HEK293 (cell line): Measurements from ENCODE around the gene PTBP2.

Experiments used
- CTCF ChIA-PET: fragments of 350-600 bp; formaldehyde crosslinking; extraction: SDS; loops from one replicate; lab custom pipeline; 2021; ENCODE audit warnings: antibody characterized with exemption; lab: Yijun Ruan, JAX
- POLR2A ChIA-PET: fragments of 300-600 bp; formaldehyde crosslinking; extraction: SDS; loops from one replicate; lab custom pipeline; 2020; ENCODE audit warnings: antibody characterized with exemption, inconsistent platforms; lab: Yijun Ruan, JAX
- H3K27ac ChIP-seq: fragments of 200-500 bp; sonication (Bioruptor generic); 2 replicates; pipeline ENCODE4 v1.5.1; 2014; ENCODE audit warnings: low read depth, low read length, control low read depth, inconsistent platforms; ENCODE audit errors: extremely low read depth
- H3K36me3 ChIP-seq, 2 experiments: fragments of 200-500 bp in 1 of 2; sonication (Bioruptor generic) in 1 of 2; 1 replicate in 1 of 2; 2 replicates in 1 of 2; pipeline ENCODE4 v1.5.1; 2014 to 2017; ENCODE audit warnings: inconsistent platforms in 2 of 2, low read length in 2 of 2; ENCODE audit not compliant: control insufficient read depth in 2 of 2, insufficient read depth in 1 of 2
- H3K4me1 ChIP-seq: fragments of 200-500 bp; sonication (Bioruptor generic); 2 replicates; pipeline ENCODE4 v1.5.1; 2014; ENCODE audit warnings: mild to moderate bottlenecking, low read length, inconsistent platforms; ENCODE audit not compliant: control insufficient read depth, insufficient read depth
- H3K4me3 ChIP-seq: 2 replicates; pipeline ENCODE4 v1.5.1; 2011; ENCODE audit warnings: low read depth, mild to moderate bottlenecking, control low read depth, low read length, moderate library complexity
- H3K9me3 ChIP-seq: fragments of 200-500 bp; sonication (Bioruptor generic); 2 replicates; pipeline ENCODE4 v1.5.1; 2014; ENCODE audit warnings: low read depth, low read length, inconsistent platforms; ENCODE audit not compliant: control insufficient read depth, insufficient read depth
- BCL11A ChIP-seq: fragments of 450-650 bp; formaldehyde crosslinking; IDR thresholded peaks from 2 replicates; pipeline ENCODE4 v1.5.1; 2016; ENCODE audit warnings: low read depth, missing biosample characterization, missing genetic modification characterization
- EGR2 ChIP-seq: fragments of 450-650 bp; formaldehyde crosslinking; IDR thresholded peaks from 2 replicates; pipeline ENCODE4 v1.5.1; 2016; ENCODE audit warnings: low read depth, missing biosample characterization, missing genetic modification characterization
- FEZF1 ChIP-seq: fragments of 450-650 bp; formaldehyde crosslinking; IDR thresholded peaks from 2 replicates; pipeline ENCODE4 v1.5.1; 2016; ENCODE audit warnings: missing biosample characterization, missing genetic modification characterization
- GLIS2 ChIP-seq: fragments of 450-650 bp; formaldehyde crosslinking; IDR thresholded peaks from 2 replicates; pipeline ENCODE4 v1.5.1; 2016; ENCODE audit warnings: missing biosample characterization, missing genetic modification characterization
- KLF1 ChIP-seq: fragments of 450-650 bp; formaldehyde crosslinking; IDR thresholded peaks from 2 replicates; pipeline ENCODE4 v1.5.1; 2016; ENCODE audit warnings: missing biosample characterization, missing genetic modification characterization
- KLF9 ChIP-seq: fragments of 450-650 bp; formaldehyde crosslinking; IDR thresholded peaks from 2 replicates; pipeline ENCODE4 v1.5.1; 2016; ENCODE audit warnings: missing biosample characterization, missing genetic modification characterization, low read depth
- SP2 ChIP-seq: fragments of 450-650 bp; formaldehyde crosslinking; IDR thresholded peaks from 2 replicates; pipeline ENCODE4 v1.5.1; 2016; ENCODE audit warnings: missing biosample characterization, missing genetic modification characterization
- ZBTB20 ChIP-seq: fragments of 450-650 bp; formaldehyde crosslinking; IDR thresholded peaks from 2 replicates; pipeline ENCODE4 v1.5.1; 2016; ENCODE audit warnings: missing biosample characterization, missing genetic modification characterization
- ZBTB48 ChIP-seq: fragments of 450-650 bp; formaldehyde crosslinking; IDR thresholded peaks from 2 replicates; pipeline ENCODE4 v1.5.1; 2016; ENCODE audit warnings: missing biosample characterization, missing genetic modification characterization
- ZEB2 ChIP-seq: fragments of 450-650 bp; formaldehyde crosslinking; IDR thresholded peaks from 2 replicates; pipeline ENCODE4 v1.5.1; 2016; ENCODE audit warnings: missing biosample characterization, missing genetic modification characterization
- ZFHX2 ChIP-seq: fragments of 450-650 bp; formaldehyde crosslinking; conservative IDR thresholded peaks from 2 replicates; pipeline ENCODE4 v1.5.1; 2016; ENCODE audit warnings: missing biosample characterization, missing genetic modification characterization
- ZNF148 ChIP-seq: fragments of 450-650 bp; formaldehyde crosslinking; IDR thresholded peaks from 2 replicates; pipeline ENCODE4 v1.5.0; 2017; ENCODE audit warnings: missing biosample characterization, missing genetic modification characterization, borderline replicate concordance
- ZNF2 ChIP-seq: fragments of 450-650 bp; formaldehyde crosslinking; IDR thresholded peaks from 2 replicates; pipeline ENCODE4 v1.5.1; 2016; ENCODE audit warnings: missing biosample characterization, missing genetic modification characterization
- ZNF202 ChIP-seq: fragments of 450-650 bp; formaldehyde crosslinking; IDR thresholded peaks from 2 replicates; pipeline ENCODE4 v1.5.1; 2016; ENCODE audit warnings: missing biosample characterization, missing genetic modification characterization, borderline replicate concordance
- ZNF223 ChIP-seq: fragments of 450-650 bp; formaldehyde crosslinking; IDR thresholded peaks from 2 replicates; pipeline ENCODE4 v1.5.1; 2016; ENCODE audit warnings: missing biosample characterization, missing genetic modification characterization
- ZNF324 ChIP-seq: fragments of 450-650 bp; formaldehyde crosslinking; IDR thresholded peaks from 2 replicates; pipeline ENCODE4 v1.5.1; 2016; ENCODE audit warnings: missing biosample characterization, missing genetic modification characterization
- ZNF335 ChIP-seq: fragments of 450-650 bp; formaldehyde crosslinking; conservative IDR thresholded peaks from 2 replicates; pipeline ENCODE4 v1.5.1; 2016; ENCODE audit warnings: missing biosample characterization, missing genetic modification characterization
- ZNF341 ChIP-seq: fragments of 450-650 bp; formaldehyde crosslinking; IDR thresholded peaks from 2 replicates; pipeline ENCODE4; 2016; ENCODE audit warnings: low read depth, missing biosample characterization, missing genetic modification characterization
- ZNF37A ChIP-seq: fragments of 450-650 bp; IDR thresholded peaks from 2 replicates; pipeline ENCODE4 v1.5.1; 2018; ENCODE audit warnings: missing biosample characterization, missing genetic modification characterization
- ZNF501 ChIP-seq: fragments of 450-650 bp; formaldehyde crosslinking; IDR thresholded peaks from 2 replicates; pipeline ENCODE4 v1.5.1; 2016; ENCODE audit warnings: missing biosample characterization, missing genetic modification characterization
- ZNF76 ChIP-seq: fragments of 450-650 bp; formaldehyde crosslinking; IDR thresholded peaks from 2 replicates; pipeline ENCODE4; 2016; ENCODE audit warnings: low read depth, missing biosample characterization, missing genetic modification characterization, borderline replicate concordance
- ZXDB ChIP-seq: fragments of 450-650 bp; formaldehyde crosslinking; IDR thresholded peaks from 2 replicates; pipeline ENCODE4 v1.5.1; 2016; ENCODE audit warnings: missing biosample characterization, missing genetic modification characterization
- TF ChIP-seq, protein P1 (sequence below): fragments of 450-650 bp; formaldehyde crosslinking; IDR thresholded peaks from 2 replicates; pipeline ENCODE4 v1.5.1; 2016; ENCODE audit warnings: missing biosample characterization, missing genetic modification characterization
- TF ChIP-seq, protein P2 (sequence below): fragments of 450-650 bp; formaldehyde crosslinking; IDR thresholded peaks from 2 replicates; pipeline ENCODE4 v1.5.1; 2017; ENCODE audit warnings: missing biosample characterization, missing genetic modification characterization
- TF ChIP-seq, protein P3 (sequence below): fragments of 450-650 bp; formaldehyde crosslinking; IDR thresholded peaks from 2 replicates; pipeline ENCODE4 v1.5.1; 2016; ENCODE audit warnings: missing biosample characterization, missing genetic modification characterization
- TF ChIP-seq, protein P4 (sequence below): fragments of 450-650 bp; formaldehyde crosslinking; IDR thresholded peaks from 2 replicates; pipeline ENCODE4 v1.5.1; 2016; ENCODE audit warnings: missing biosample characterization, missing genetic modification characterization

PTBP2 gene

DNA sequence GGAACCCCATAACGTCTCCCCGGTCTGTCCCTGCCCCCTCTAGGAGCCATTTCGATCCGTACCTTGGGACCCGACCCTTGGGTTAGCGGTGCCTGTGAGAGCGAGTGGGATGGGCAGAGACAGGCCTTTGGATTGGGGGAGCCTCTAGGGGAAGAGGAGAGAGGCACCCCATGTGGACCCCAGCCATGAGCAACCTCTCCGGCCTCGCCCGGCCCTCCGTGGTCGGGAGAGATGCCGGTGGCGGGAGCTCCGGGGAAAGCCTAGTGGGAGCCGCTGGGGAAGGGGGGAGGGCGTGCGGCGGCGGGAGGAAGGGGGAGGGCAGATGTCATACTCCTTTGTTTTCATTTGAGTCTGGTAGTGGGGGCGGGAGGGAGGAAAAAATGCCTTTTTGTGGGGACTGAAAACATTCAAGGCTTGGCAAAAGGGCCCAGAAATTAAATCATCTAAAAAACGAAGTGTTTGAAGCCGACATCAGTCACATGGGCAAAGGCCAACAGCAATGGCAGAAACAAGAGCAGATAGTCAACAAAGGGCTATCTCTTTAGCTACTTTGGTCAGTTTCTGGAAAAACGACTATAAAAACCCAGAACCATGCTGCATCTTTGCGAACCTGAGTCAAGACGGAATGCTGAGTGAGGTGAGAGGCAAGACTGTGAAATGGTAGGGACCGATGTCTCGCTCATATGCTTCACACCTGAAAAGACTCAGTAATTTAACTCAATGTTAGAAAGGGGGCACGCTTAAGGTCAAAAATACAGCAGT lies 758 bp downstream of the PTBP2 start:
- Histone ChIP-seq H3K4me1 (no peaks in the 10 kb centered on the region), H3K36me3 (peaks cover 29 to 32% of the 10 kb centered on the region in 2 experiments), H3K4me3 (peak overlapping the region; percentile 85), H3K27ac (peak overlapping the region; percentile 83), H3K9me3 (no peaks in the 10 kb centered on the region)
- TF ChIP-seq ZBTB48 (tag by site-specific recombination) (0 out of 2 replicates have a peak, but pooled peaks have one; percentile 26), GLIS2 (tag by site-specific recombination) (peak; percentile 65), ZNF324 (tag by site-specific recombination) (no peak), EGR2 (peak; percentile 21; the same call in 1 of the 2 replicates), KLF9 (tag by site-specific recombination) (0 out of 2 replicates have a peak, but pooled peaks have one; percentile 6), ZFHX2 (tag by site-specific recombination) (peak; percentile 23; the same call in 1 of the 2 replicates), ZNF223 (tag by site-specific recombination) (no peak), KLF1 (tag by site-specific recombination) (0 out of 2 replicates have a peak, but pooled peaks have one; percentile 4), ZBTB20 (tag by site-specific recombination) (peak; percentile 20; the same call in 1 of the 2 replicates), ZNF341 (tag by site-specific recombination) (peak; percentile 24; the same call in 1 of the 2 replicates), ZEB2 (tag by site-specific recombination) (0 out of 2 replicates have a peak, but pooled peaks have one; percentile 44), SP2 (tag by site-specific recombination) (peak; percentile 13), ZNF37A (tag by site-specific recombination) (peak; percentile 70; the same call in 1 of the 2 replicates), FEZF1 (tag by site-specific recombination) (no peak), ZNF335 (tag by site-specific recombination) (peak; percentile 58), BCL11A (tag by site-specific recombination) (no peak), ZNF148 (tag by site-specific recombination) (no peak), ZNF76 (tag by site-specific recombination) (0 out of 2 replicates have a peak, but pooled peaks have one; percentile 21), ZNF202 (tag by site-specific recombination) (0 out of 2 replicates have a peak, but pooled peaks have one; percentile 3), ZNF501 (tag by site-specific recombination) (peak; percentile 84; the same call in 1 of the 2 replicates), ZXDB (tag by site-specific recombination) (0 out of 2 replicates have a peak, but pooled peaks have one; percentile 10), ZNF2 (0 out of 2 replicates have a peak, but pooled peaks have one; percentile 28)
- TF ChIP-seq, protein P1, sequence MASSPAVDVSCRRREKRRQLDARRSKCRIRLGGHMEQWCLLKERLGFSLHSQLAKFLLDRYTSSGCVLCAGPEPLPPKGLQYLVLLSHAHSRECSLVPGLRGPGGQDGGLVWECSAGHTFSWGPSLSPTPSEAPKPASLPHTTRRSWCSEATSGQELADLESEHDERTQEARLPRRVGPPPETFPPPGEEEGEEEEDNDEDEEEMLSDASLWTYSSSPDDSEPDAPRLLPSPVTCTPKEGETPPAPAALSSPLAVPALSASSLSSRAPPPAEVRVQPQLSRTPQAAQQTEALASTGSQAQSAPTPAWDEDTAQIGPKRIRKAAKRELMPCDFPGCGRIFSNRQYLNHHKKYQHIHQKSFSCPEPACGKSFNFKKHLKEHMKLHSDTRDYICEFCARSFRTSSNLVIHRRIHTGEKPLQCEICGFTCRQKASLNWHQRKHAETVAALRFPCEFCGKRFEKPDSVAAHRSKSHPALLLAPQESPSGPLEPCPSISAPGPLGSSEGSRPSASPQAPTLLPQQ (tag by site-specific recombination): 0 out of 2 replicates have a peak, but pooled peaks have one; percentile 41
- TF ChIP-seq, protein P2, sequence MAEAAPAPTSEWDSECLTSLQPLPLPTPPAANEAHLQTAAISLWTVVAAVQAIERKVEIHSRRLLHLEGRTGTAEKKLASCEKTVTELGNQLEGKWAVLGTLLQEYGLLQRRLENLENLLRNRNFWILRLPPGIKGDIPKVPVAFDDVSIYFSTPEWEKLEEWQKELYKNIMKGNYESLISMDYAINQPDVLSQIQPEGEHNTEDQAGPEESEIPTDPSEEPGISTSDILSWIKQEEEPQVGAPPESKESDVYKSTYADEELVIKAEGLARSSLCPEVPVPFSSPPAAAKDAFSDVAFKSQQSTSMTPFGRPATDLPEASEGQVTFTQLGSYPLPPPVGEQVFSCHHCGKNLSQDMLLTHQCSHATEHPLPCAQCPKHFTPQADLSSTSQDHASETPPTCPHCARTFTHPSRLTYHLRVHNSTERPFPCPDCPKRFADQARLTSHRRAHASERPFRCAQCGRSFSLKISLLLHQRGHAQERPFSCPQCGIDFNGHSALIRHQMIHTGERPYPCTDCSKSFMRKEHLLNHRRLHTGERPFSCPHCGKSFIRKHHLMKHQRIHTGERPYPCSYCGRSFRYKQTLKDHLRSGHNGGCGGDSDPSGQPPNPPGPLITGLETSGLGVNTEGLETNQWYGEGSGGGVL: peak; percentile 88
- TF ChIP-seq, protein P3, sequence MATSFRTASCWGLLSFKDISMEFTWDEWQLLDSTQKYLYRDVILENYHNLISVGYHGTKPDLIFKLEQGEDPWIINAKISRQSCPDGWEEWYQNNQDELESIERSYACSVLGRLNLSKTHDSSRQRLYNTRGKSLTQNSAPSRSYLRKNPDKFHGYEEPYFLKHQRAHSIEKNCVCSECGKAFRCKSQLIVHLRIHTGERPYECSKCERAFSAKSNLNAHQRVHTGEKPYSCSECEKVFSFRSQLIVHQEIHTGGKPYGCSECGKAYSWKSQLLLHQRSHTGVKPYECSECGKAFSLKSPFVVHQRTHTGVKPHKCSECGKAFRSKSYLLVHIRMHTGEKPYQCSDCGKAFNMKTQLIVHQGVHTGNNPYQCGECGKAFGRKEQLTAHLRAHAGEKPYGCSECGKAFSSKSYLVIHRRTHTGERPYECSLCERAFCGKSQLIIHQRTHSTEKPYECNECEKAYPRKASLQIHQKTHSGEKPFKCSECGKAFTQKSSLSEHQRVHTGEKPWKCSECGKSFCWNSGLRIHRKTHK (tag by site-specific recombination): no peak
- TF ChIP-seq, protein P4, sequence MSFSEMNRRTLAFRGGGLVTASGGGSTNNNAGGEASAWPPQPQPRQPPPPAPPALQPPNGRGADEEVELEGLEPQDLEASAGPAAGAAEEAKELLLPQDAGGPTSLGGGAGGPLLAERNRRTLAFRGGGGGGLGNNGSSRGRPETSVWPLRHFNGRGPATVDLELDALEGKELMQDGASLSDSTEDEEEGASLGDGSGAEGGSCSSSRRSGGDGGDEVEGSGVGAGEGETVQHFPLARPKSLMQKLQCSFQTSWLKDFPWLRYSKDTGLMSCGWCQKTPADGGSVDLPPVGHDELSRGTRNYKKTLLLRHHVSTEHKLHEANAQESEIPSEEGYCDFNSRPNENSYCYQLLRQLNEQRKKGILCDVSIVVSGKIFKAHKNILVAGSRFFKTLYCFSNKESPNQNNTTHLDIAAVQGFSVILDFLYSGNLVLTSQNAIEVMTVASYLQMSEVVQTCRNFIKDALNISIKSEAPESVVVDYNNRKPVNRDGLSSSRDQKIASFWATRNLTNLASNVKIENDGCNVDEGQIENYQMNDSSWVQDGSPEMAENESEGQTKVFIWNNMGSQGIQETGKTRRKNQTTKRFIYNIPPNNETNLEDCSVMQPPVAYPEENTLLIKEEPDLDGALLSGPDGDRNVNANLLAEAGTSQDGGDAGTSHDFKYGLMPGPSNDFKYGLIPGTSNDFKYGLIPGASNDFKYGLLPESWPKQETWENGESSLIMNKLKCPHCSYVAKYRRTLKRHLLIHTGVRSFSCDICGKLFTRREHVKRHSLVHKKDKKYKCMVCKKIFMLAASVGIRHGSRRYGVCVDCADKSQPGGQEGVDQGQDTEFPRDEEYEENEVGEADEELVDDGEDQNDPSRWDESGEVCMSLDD (tag by site-specific recombination): peak; percentile 43; the same call in 1 of the 2 replicates
- CTCF ChIA-PET: interaction anchor here (1.0 kb wide), 1 partner anchor 1332 kb away, joined by 3 read pairs; no protein-coding TSS in a partner anchor
- POLR2A ChIA-PET: interaction anchor here (0.6 kb wide), 3 partner anchors 73 to 114 kb away, joined by 3 to 5 read pairs (median 4); no protein-coding TSS in a partner anchor
